ENCODE measurements around the gene PLA2G2F.

The PLA2G2F gene

DNA sequence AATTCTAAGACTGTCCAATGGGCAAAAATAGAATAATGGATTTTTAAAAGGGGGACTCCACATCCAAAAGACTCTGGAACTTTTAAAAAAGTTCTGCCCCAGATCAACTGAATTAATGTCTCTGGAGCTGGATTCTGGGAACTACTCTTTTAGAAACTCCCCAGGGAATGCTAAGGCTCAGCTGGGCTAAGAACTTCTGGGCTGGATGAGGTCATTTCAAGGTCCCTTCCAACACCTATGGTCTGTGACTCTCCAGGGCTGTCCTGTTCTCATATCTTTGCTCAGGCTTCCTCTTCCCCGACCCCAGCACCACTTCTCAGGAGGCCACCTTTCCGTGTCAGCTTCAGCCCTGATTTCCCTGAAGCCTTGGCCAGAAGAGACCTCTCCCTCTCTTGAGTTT, 60.7 kb downstream of the PLA2G2F start:
- Histone ChIP-seq H3K4me3 (no peak overlapping the region), H3K27ac (no peak overlapping the region)
